Vagina (tissue), 2 donors: ENCODE data around the gene SLC16A10.

ENCODE experiments used
- POLR2A ChIP-seq, 2 donors: fragments of 450-650 bp; IDR thresholded peaks; one replicate each; pipeline ENCODE4 v1.6.1; 2017; ENCODE audit warnings: antibody characterized with exemption in 2 of 2, mild to moderate bottlenecking in 2 of 2, moderate library complexity in 2 of 2
- TF ChIP-seq, protein P1 (sequence below), 3 experiments: fragments of 450-650 bp in 2 of 3; fragments of 200-600 bp in 1 of 3; sonication (generic) in 1 of 3; IDR thresholded peaks; one replicate each; pipeline ENCODE4 v1.5.1; 2017 to 2019; ENCODE audit warnings: antibody characterized with exemption in 3 of 3, mild to moderate bottlenecking in 2 of 3, moderate library complexity in 2 of 3

GRCh38 chr6:111122458-111123286 lies 35.4 kb downstream of the SLC16A10 start:
- TF ChIP-seq, protein P1, sequence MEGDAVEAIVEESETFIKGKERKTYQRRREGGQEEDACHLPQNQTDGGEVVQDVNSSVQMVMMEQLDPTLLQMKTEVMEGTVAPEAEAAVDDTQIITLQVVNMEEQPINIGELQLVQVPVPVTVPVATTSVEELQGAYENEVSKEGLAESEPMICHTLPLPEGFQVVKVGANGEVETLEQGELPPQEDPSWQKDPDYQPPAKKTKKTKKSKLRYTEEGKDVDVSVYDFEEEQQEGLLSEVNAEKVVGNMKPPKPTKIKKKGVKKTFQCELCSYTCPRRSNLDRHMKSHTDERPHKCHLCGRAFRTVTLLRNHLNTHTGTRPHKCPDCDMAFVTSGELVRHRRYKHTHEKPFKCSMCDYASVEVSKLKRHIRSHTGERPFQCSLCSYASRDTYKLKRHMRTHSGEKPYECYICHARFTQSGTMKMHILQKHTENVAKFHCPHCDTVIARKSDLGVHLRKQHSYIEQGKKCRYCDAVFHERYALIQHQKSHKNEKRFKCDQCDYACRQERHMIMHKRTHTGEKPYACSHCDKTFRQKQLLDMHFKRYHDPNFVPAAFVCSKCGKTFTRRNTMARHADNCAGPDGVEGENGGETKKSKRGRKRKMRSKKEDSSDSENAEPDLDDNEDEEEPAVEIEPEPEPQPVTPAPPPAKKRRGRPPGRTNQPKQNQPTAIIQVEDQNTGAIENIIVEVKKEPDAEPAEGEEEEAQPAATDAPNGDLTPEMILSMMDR (IDR thresholded peaks at IDR 0.05), result no peak
- no peak for TF ChIP-seq POLR2A (IDR thresholded peaks at IDR 0.05)
